ENCODE data around the gene LRMDA. TPM values are rescaled to one million over a fixed set of nuclear protein-coding genes. Genes with fewer than 3 reads are reported as not detected.

Gene LRMDA
- total RNA-seq, 4 donors from 2014 or later, result 1.5 to 15.7 (median 4.6) TPM

- Histone ChIP-seq H3K9me3 (peaks cover 0 to 7% of the 10 kb centered on the region in 2 donors), H3K27me3 (no peaks in the 10 kb centered on the region), H3K4me3 (no peak overlapping the region), H3K36me3 (no peaks in the 10 kb centered on the region), H3K27ac (no peak overlapping the region), H3K4me1 (no peaks in the 10 kb centered on the region)
- no peak for TF ChIP-seq POLR2A (IDR thresholded peaks at IDR 0.05)
- TF ChIP-seq, protein P1, sequence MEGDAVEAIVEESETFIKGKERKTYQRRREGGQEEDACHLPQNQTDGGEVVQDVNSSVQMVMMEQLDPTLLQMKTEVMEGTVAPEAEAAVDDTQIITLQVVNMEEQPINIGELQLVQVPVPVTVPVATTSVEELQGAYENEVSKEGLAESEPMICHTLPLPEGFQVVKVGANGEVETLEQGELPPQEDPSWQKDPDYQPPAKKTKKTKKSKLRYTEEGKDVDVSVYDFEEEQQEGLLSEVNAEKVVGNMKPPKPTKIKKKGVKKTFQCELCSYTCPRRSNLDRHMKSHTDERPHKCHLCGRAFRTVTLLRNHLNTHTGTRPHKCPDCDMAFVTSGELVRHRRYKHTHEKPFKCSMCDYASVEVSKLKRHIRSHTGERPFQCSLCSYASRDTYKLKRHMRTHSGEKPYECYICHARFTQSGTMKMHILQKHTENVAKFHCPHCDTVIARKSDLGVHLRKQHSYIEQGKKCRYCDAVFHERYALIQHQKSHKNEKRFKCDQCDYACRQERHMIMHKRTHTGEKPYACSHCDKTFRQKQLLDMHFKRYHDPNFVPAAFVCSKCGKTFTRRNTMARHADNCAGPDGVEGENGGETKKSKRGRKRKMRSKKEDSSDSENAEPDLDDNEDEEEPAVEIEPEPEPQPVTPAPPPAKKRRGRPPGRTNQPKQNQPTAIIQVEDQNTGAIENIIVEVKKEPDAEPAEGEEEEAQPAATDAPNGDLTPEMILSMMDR (IDR thresholded peaks at IDR 0.05), result no peak
- DNase-seq, result no peak
- intact Hi-C loops (cut with DNase I; ENCODE audit: low total_unique reads), result no loop called here
These were observed 13.5 kb downstream of the LRMDA start for GRCh38 chr10:75444781-75445386.

GRCh38 chr10:75446508-75446907, 15.1 kb downstream of the LRMDA start:
- no peaks in the 10 kb centered on the region for H3K36me3 ChIP-seq
- no peak for DNase-seq
- no peak for TF ChIP-seq POLR2A (IDR thresholded peaks at IDR 0.05)
- TF ChIP-seq, protein P1 (IDR thresholded peaks at IDR 0.05), result no peak
- no peak overlapping the region for H3K27ac ChIP-seq
- intact Hi-C loops (cut with DNase I; ENCODE audit: low total_unique reads), result no loop called here
- H3K9me3 ChIP-seq, result peaks cover 0 to 7% of the 10 kb centered on the region in 2 donors
- H3K4me3 ChIP-seq, result no peak overlapping the region
- H3K4me1 ChIP-seq, result no peaks in the 10 kb centered on the region
- H3K27me3 ChIP-seq, result no peaks in the 10 kb centered on the region

DNA sequence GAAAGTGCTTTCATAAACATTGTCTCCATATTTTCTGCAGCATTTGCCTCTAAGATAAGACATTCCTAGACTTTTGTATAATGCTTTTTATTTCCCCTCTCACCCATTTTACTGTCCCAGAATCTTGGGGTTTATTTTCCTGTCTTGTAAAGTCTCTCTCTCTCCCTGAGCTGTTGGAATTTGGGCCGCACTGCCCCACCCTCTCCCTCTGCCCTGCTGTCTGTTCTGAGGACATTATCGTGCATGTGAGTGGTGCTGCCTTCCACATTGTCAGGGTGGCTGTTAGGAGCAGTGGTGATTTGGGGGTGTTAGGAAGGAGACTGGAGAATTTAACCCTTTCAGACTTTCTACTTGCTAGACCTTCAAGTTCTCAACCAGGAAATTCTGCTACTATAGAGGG, 16.7 kb downstream of the LRMDA start:
- Histone ChIP-seq H3K9me3 (peaks cover 0 to 7% of the 10 kb centered on the region in 2 donors), H3K27ac (no peak overlapping the region), H3K27me3 (no peaks in the 10 kb centered on the region), H3K36me3 (no peaks in the 10 kb centered on the region), H3K4me3 (no peak overlapping the region), H3K4me1 (no peaks in the 10 kb centered on the region)
- no peak for DNase-seq
- TF ChIP-seq, protein P1 (IDR thresholded peaks at IDR 0.05), result no peak
- no peak for TF ChIP-seq POLR2A (IDR thresholded peaks at IDR 0.05)
- intact Hi-C loops (cut with DNase I; ENCODE audit: low total_unique reads), result no loop called here

DNA sequence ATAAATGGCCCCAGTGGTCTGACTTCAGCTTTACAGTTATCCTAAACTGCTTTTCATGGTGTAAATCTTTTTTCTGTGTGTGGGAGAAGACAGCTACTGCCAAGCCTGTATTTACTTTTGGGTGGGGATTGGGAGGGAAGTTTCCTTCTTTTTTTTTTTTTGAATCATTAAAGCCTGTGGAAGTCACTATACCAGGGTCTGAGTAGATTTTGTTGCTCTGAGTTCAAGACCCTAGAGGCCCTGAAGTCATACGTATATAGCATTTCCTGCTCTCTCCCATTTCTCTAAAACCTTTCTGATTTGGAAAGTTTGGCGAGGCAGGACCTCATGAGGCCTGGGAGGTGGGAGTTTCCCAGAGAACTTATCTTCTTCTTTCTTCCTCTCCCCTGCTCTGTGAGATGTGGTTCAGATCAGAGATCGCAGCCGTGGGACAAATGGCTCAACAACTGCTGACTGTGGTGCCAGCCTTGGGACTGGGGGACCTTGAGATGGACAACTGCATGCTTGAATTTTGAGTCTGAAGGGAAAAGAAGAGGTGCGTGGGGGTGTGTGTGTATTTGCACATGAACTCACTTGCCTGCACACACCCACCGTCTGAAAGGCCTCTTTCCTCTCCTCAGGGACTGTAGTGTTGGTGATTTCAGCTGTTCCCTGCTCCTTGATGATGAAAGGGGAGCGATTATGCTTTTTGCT, 18.1 kb downstream of the LRMDA start:
- no peaks in the 10 kb centered on the region for H3K27me3 ChIP-seq
- TF ChIP-seq POLR2A (IDR thresholded peaks at IDR 0.05), result no peak
- H3K4me3 ChIP-seq, result no peak overlapping the region
- no peaks in the 10 kb centered on the region for H3K9me3 ChIP-seq
- intact Hi-C loops (cut with DNase I; ENCODE audit: low total_unique reads), result no loop called here
- no peak for DNase-seq
- no peaks in the 10 kb centered on the region for H3K36me3 ChIP-seq
- no peak overlapping the region for H3K27ac ChIP-seq
- no peaks in the 10 kb centered on the region for H3K4me1 ChIP-seq

DNA sequence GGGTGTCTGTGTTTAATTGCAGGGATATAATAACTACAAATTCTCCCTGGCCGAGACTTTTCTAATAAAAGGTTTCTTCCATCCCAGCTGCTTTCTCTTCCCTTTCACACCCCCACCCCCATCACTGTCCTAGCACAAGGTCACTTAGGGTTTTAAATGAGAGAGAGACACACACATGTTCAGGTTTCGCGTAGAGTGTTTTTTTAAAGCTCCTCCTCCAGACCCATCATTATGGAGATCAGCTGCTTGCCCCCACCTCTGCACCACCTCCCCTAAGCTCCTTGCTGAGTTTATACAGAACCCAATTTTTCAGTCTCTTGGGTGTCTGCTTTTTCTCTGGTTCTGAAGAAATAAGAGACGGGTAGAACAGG, 18.6 kb downstream of the LRMDA start:
- DNase-seq, result no peak

More for the DNA sequence above, 18.6 kb downstream of the LRMDA start:
- H3K36me3 ChIP-seq, result no peaks in the 10 kb centered on the region
- no peak overlapping the region for H3K27ac ChIP-seq
- TF ChIP-seq, protein P1 (IDR thresholded peaks at IDR 0.05), result no peak
- TF ChIP-seq POLR2A (IDR thresholded peaks at IDR 0.05), result no peak
- H3K4me1 ChIP-seq, result no peaks in the 10 kb centered on the region
- no peak overlapping the region for H3K4me3 ChIP-seq
- no peaks in the 10 kb centered on the region for H3K9me3 ChIP-seq
- H3K27me3 ChIP-seq, result no peaks in the 10 kb centered on the region
- intact Hi-C loops (cut with DNase I; ENCODE audit: low total_unique reads), result no loop called here
